AG09319 (cell line): ENCODE measurements around the gene GNG4.
"Not testable (repeated sequence)": the region's sequence is repeated elsewhere in the genome, so short reads cannot be mapped to it uniquely, and the experiment has no call there.

Experiments
- DNase-seq: peaks from one replicate; pipeline ENCODE4 v3.0.0-alpha.2; 2010; ENCODE audit warnings: low read depth; ENCODE audit errors: extremely low read depth
- CTCF ChIP-seq: IDR thresholded peaks from 2 replicates; pipeline ENCODE4 v1.5.1; 2011; ENCODE audit warnings: low read depth, mild to moderate bottlenecking, inconsistent platforms, low read length, moderate library complexity

Gene GNG4

DNA sequence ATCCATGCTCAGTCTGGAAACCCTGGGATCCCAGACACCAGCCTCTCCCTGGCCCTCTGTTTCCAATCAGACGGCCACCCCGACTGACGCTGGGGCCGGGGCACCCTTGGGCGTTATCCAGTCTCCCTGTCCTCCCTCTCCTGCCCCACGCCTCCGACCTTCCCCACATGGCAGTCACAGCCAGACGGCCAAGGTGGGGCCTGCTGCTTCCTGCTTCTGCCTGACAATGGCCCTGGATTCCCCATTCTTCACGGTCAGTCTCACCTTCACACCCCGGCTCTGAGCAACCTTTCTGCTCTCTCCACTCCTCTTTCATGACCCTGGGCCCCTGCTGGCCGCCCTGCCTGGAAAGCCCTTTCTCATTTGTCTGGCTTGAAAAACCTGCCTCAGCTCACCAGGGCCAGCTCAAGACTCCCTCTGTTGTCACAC, 6.6 kb downstream of the GNG4 start:
- DNase-seq: no peak
- TF ChIP-seq CTCF: no peak

GRCh38 chr1:235642011-235642942, 7.3 kb downstream of the GNG4 start:
- no peak for DNase-seq

DNA sequence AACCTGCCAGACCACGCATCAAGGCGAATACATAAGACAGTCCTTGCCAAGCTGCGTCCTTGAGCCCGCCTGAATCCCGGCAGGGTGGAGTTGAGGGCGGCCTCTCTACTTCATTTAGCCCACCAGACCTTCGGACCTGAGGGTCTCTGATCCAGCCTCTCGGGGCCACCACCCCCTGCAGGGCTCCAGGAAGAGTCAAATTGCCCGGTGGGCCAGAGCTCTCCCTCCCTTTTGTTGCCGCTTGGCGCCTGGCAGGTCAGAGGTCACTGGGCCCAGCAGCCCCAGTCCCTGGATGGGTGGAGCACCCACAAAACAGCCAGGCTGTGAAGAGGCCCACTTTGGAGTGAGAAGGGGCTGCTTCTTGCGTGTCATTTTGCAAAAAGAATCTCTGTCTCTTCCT, 9.0 kb downstream of the GNG4 start:
- no peak for DNase-seq
- TF ChIP-seq CTCF: no peak

More at GRCh38 chr1:235642011-235642942, 7.3 kb downstream of the GNG4 start:
- TF ChIP-seq CTCF: no peak

- no peak for TF ChIP-seq CTCF
- DNase-seq: no peak
Observed at GRCh38 chr1:235639226-235640205, 10.1 kb downstream of the GNG4 start.

DNA sequence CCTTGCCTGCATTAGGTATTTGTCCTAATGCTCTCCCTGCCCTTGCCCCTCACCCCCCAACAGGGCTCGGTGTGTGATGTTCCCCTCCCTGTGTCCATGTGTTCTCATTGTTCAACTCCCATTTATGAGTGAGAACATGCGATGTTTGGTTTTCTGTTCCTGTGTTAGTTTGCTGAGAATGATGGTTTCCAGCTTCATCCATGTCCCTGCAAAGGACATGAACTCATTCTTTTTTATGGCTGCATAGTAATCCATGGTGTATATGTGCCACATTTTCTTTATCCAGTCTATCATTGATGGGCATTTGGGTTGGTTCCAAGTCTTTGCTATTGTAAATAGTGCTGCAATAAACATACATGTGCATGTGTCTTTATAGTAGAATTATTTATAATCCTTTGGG, 11.0 kb downstream of the GNG4 start:
- DNase-seq: not testable (repeated sequence)

GRCh38 chr1:235637756-235638534, 11.6 kb downstream of the GNG4 start:
- DNase-seq: no peak
- no peak for TF ChIP-seq CTCF
